Urothelium cell line (cell line): ENCODE data around the gene ITPK1.

Experiments
- DNase-seq: peaks from one replicate; pipeline ENCODE4 v3.0.0; 2011; ENCODE audit warnings: low spot score, mixed read lengths
- FAIRE-seq: peaks from 2 replicates; lab custom pipeline; 2011; peaks lifted over from hg19 to GRCh38; lab: Jason Lieb, UNC

The ITPK1 gene

DNA sequence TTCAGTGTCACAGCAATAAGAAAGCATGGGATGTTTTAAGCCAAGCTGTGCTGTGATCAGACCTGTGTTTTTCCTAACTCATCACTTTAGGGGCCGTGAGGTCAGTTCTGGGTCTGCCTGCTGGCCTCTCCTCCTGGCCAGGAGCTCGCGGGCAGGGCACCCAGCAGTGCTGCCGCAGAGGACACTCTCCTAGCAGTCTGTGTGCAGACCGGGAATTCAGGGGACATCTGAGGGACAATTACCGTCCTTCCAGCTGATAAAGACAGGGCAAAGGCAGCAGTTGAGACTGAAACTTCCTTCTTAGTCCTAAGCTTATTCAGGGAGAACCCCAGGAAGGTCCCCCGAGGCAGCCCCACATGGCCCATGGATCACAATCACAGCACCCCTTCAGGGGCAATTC, 103.2 kb downstream of the ITPK1 start:
- DNase-seq, result no peak

DNA sequence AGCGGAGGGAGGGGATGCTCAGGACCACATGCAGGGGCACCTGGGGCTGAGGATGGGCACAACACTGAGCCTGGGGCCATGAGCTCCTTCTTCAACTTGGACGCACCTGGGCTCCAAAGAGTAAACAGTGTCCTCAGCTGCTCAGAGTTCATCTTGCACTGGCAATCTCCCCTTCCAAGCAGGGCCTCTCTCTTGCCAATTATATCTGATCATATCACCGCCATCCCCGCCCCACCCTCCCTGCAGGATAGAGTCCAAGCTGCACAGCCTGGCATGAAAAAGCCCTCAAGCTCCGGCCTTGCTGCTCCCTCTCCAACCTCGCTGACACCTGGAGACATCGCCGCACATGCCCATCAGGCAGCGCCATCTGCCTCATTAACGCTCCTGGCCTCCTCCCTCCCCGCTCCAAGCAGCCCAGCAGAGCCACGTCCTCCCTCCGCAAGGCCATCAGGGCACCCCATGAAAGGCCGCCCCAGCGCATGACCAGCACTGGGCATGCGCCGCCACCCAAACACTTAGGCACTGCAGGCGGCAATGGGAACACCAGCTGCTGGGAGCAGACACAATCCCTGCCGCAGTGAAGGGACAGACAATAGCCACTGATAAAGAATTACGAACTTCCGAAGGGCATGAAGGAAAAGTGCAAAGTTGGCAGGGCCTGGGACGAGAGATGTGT, 103.9 kb downstream of the ITPK1 start:
- no peak for FAIRE-seq
- DNase-seq, result no peak

More for the DNA sequence above, 103.2 kb downstream of the ITPK1 start:
- no peak for FAIRE-seq

DNA sequence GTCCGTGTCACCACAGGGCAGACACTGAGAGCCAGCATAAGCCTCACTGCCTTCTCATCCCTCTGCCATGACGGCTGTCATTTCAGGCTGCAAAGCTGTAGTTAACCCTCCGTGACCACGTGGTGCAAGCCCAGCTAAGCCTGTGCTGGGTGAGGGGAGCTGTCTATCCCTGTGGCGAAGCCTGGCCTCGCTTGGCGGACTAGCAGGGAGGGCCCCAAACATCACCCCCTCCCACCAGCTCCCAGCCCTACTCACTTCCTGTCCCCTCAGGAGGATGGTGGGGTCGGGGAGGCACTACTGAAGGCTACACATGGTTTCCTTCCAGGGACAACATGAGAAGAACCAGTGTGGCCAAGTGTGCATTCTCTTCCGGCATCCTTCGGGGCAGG, 104.6 kb downstream of the ITPK1 start:
- FAIRE-seq (no peak), DNase-seq (no peak)

DNA sequence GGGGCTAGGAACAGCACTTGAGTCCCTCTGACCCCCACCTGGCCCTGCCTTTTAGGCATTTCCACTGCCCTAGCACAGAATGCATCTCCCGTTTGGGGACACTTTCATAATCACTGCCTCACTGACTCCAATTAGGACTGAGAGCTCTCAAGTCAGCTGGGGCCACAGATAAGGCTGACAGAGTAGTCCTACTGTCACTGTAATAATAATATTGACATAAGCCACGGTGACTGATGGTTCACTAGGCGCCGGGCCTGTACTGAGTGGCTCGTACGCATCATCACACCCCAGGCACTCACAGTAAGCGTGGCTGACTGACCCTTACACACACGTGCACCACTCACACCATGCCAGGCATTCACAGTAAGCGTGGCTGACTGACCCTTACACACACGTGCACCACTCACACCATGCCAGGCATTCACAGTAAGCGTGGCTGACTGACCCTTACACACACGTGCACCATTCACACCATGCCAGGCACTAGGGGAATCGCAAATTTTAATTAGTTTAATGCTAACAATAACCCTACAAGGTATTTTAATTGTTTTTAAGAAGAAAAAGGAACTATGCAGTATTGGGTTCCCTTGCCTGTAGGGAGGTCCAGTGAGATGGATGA, 105.1 kb downstream of the ITPK1 start:
- DNase-seq (no peak), FAIRE-seq (no peak)

DNA sequence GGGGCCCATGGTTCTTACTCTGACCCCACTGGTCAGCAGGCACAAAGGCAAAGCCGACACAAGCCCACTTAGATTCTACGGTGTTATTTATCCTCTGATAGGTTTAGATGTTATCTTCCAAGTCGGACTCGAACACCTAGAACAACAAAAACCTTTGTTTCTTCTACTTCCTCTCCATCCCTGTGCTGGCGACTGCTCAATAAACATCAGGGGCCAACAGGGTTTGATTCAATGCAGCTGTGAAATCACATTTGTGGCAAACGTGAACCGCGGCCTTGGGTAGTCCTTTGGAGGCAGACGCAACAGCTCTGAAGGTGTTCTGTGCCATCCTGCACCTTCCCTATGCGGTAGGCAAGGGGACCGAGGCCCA, 105.6 kb downstream of the ITPK1 start:
- FAIRE-seq (no peak), DNase-seq (no peak)

DNA sequence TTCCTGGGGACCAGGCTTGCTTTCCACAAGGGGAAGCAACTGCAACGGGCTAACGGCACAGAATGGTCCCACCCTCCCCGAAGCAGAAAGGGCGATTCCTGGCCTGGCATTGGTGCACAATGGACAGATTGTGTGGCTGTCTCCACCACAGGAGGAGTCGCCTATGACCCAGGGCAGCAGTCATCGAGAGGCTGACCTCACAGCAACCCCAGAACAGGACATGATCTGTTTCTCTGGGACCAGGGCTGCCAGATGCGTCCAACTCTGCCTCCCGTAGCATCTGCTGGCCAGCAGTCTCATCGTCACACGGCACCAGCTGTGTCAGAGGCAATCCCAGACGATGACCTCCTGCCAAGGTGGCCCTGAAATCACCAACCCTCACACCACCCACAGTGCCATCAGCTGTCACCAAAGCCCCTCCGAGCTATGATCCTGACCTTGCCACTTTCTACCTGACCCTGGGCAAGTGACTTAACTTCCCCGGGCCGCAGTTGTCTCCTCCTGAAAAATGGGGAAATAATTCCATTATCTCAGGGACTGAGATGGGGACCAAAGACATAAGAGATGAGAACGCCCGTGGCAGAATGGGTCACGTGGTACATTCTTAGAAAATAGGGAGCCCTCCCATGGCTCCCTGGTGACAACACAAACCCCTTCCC, 106.1 kb downstream of the ITPK1 start:
- DNase-seq (no peak), FAIRE-seq (no peak)

DNA sequence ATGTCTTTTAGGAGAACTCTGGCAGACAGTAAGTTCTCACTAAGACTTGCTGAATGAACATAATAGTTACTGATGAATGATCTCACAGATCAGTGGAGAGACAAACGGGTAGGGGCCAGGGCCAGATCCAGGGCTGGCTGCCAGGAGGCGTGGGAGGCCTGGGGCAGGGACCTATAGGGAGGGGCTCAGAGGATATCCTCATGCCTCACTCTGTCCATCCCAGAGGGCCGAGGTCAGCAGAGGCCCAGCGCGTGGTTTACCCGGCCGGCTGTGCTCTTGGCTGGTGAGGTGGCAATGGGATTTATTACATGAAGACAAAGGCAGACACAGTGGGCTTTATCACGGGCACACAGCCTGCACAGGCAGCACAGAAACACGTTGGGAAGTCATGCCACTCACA, 107.3 kb downstream of the ITPK1 start:
- FAIRE-seq (no peak), DNase-seq (no peak)

DNA sequence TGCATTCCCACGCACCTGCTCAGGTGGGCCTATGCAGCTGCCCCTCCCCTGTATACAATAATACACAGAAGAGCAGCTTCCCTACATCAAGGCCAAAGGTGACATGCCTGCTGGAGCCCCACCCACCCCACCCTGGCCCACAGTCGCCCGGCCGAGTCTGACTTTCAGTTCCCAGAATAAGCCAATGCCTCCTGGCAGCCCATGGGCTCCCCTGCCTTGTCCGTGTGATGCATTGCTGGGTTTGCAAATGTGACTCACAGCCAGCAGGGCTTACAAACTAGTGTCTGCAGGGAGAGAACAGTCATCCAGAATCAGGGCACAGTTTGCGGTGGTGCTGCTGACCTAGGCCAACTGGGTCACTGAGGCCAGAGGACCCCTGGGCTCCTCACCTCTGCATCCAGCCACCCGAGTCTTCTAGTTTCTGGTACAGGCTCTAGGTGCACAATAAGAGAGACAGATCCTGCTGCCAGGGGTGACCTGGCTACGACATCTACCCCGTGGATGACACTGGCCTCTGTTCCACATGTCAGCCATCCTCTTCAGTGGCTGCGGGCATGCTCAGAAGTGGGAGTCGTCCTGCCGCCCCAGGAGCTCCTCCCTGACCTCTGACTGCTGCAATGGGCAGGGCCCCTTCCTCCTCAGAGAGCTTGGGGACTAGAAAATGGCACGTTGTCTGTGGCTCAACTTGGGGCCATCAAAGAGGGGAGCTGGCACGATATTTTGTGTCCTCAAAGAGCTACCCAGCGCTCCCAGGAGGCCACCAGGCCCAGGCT, 108.3 kb downstream of the ITPK1 start:
- DNase-seq (no peak), FAIRE-seq (no peak)

DNA sequence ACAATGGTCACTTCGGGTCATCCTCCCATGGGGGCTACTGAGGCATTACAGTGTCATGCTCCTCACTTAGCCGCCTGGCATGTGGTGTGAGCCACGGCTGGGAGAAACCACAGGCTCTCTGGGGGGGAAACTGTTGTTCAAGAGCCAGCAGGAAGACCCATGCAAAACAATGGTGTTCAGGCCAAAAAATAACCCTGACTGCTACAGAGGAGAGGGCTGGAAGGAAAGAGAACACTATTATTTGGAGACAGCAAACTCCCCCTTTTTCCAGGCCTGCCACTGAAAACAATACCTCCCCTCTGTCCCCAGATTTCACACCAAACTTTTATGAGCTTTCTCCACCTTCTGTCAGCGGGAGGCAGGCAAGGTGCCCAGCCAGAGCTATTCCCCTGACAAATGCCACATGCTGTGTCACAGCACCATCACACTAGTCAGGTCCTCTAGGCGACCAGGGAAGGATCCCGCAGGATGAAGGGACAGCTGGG, 109.1 kb downstream of the ITPK1 start:
- FAIRE-seq (no peak), DNase-seq (no peak)

DNA sequence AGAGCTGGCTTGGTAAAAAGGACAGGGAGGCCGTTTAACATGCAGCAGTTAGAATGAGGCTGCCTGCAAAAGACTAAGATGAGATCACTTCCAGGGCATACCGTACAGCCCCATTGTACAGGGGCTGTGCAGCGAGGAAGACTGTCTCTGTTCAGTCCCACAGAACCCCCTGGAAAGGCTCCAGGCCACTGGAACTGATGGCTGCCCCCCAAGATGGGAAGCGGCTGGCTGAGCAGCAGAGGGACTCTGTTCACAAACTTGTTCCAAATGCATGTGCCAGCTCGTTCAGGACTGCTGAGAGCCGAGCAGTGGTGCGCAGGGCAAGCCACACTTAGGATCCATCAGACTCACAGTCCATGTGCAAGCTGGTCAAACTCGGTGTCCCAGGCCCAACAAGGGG, 109.9 kb downstream of the ITPK1 start:
- DNase-seq (no peak), FAIRE-seq (no peak)

DNA sequence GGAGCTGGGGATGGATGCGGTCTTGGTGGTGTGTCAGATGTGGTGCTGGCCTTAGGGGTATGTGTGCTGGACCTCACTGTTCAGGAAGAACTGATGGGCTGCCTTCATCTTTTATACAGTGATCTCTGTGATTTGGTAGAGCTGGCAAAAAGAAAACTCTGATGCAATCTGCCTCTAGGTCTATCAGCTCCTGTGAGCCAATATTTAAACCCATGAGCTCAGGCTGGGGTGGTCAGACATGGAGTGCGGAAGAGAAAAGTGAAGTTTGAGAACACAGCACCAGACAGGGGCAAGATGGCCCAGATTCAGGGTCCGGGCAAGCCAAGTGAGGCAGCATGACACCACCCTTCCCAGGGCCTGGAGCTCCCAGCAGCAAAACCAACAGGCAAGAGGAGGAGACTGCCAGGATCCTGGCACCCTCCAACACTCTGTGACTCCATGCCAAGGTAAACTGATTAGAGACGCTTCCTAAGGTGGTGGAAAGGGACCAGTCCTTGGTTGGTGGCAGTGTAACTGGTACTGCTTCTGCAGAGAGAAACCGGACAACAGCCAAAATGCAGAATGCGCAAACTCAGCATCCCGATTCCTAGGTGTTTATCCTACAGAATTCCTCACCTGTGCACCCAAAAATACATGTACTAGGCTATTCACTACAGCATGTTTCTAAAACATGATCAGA, 110.5 kb downstream of the ITPK1 start:
- FAIRE-seq, result no peak
- DNase-seq, result no peak

DNA sequence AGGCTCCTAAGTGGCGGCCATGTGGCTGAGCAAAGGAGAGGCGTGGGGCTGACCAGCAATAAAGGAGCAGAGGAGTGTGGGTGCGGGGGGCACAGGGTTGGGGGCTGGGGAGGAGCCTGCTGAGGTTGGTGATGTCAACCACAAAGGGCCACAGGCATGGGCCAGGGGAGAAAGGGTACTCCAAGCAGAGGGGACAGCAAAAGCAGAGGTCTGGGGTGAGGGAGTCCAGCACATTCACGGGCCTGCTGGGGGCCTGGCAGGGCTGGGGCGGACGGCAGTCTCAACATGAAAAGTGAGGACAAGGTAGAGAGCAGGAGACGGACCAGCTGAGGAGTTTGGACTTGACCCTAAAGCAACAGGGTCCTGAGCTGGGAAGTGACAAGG, 111.0 kb downstream of the ITPK1 start:
- no peak for FAIRE-seq

DNA sequence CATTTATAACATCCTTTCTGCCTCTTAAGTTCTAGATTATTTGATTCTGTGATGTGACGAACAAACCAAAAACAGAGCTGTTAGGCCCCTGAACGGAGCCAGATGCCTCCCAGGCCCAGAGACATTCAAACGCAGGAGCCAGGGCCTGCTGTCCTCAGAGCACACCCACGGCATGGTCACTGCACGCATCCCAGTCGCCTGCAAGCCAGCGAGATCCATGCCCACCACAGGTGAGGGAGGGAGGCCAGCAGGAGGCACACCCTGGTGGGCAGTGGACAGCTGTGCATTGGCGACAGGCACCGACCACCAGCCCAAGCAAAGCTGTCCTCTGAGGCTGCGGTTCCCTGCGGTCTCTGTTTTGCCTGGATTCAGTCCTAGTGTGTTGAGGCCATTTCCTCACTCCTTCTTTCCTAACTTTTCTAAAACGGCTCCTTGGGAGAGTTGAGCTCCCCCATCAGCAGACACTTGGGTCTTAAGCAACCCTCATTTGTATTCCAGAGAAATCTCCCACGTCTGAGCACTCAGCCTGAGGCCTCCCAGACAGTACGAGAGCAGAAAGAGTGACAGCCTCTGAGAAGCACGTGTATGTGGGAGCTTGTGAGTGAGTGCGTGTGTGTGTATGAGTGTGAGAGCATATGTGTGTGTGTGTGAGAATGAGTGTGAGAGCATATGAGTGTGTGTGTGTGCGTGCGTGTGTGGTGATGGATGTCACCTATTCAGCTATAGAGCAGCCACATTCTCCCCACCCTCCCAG, 111.6 kb downstream of the ITPK1 start:
- no peak for DNase-seq
- no peak for FAIRE-seq

More for the DNA sequence above, 111.0 kb downstream of the ITPK1 start:
- no peak for DNase-seq

DNA sequence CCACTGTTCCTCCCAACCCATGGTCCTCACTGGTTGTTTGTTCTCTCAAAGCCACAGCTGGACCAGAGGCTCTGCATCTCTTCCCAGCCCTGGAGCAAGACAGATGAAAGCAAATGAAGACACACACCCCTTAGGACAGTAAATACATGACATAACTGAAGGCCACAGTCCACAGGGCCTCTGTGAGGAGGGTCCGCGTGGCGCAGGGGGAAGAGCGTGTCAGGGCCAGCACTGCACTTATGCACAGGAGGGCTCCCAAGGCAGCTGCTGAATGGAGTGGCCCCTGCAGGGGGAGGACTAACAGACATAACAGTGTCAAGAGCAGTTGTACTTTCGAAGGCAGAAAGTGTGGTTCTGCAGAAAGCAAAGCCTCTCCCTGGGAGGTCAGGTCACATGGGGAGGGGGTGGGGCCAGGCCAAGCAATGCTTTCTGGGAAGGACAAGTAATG, 112.8 kb downstream of the ITPK1 start:
- FAIRE-seq (no peak), DNase-seq (no peak)

DNA sequence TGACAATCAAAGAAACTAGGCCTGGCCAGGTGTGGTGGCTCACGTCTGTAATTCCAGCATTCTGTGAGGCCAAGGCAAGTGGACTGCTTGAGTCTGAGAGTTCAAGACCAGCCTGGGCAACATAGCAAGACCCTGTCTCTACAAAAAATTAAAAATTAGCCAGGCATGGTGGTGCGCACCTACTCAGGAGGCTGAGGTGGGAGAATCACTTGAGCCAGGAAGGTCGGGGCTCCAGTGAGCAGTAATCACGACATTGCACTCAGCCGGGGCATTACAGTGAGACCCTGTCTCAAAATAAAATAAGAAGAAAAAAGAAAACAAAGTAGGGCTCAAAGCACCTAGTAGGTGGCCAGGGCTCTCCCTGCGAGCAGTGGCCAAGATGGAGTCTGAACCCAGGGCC, 113.7 kb downstream of the ITPK1 start:
- no peak for FAIRE-seq
- DNase-seq, result no peak

DNA sequence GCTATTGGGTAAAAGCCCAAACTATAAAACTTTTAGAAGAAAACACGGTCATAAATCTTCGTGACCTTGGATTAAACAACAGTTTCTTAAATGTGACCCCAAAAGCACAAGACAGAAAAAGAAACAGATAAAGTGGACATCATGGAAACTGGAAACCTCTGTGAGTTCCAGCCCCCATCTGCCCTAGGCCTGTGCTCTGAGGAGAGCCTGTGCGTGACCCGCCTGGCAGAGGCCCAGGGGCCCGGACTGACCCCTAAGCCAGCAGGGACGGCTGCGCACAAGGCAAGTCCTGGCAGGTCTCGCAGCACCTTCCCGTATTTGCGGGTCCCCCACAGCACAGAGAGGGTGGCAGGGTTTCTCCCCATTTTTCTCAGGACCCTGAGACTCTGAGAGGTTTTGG, 116.8 kb downstream of the ITPK1 start:
- FAIRE-seq, result no peak
- no peak for DNase-seq

DNA sequence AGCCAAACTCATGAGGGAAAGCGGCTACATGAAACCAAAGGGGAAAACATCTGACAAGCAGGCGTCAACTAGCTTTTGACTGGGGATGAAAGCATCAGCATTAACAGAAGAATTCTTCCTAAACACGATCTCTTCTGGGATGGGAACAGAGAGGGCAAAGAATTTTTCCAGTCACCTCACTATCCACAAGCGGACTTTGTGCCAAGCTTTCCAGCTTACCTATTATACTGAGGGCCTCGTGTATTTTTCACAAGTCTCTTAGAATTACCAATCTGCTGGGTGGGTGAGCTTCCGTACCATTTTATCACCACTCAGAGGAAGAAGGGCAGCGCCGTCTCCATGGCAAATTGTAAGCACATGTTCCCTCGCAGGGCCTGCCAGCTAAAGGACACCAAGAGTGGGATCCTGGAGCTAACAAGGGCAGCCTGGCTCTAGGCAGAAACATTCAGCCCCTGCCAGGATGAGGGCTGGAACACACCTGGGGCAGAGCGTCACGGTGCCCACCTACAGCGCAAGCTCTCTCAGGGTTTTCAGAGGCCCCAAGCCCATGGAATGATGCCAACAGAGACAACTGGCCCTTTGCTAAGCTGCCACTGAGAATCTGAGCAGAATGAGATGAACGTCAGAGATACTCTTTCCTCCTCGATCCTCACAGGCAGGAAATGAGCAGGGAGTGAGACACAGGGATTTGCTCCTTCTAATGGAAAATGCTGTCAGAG, 118.2 kb downstream of the ITPK1 start:
- DNase-seq, result no peak
- FAIRE-seq, result no peak

DNA sequence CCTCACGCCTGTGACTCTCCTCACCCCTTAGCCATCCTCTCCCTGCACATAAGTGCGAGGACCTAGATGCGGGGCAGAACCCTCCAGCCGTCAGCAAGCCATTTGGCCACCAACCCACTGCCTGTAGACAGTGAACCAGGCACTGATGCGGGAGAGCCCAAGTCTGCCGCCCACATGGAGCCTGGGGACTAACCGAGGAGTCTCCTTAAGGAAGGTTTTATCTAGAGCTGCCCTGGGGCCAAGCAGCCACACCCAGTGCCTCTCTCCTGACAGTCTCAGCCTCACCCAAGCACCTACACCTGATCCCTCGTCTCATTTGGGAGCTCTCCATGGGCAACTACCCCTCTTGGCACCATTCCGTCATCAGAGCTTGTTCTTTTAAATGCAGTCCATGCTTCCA, 120.1 kb downstream of the ITPK1 start:
- FAIRE-seq (no peak), DNase-seq (no peak)

DNA sequence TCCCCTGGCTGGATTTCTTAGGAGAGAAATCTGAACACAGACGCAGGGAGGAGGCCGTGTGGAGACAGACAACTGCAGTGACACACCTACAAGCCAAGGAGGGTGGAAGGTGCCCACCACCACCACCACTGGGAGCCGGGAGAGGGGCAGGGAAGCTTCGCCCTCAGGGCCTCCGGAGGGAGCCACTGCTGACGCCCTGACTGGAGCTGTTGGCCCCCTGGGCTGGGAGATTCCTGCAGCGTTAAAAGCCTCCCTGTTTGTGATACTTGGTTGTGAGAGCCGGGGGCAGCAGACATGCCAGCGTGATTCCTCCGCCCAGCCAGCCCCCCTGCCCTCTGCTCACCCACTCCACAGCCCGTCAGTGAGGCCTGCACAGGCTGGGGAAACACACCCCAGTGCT, 120.8 kb downstream of the ITPK1 start:
- DNase-seq, result no peak
- no peak for FAIRE-seq
